Dermis lymphatic vessel endothelial cell (primary cell): ENCODE data around the gene RBM3. TPM values are rescaled to one million over a fixed set of nuclear protein-coding genes. Genes with fewer than 3 reads are reported as not detected.

Experiments
- total RNA-seq: library from RNA; depleted of rRNA; stranded (reverse); fragments of >200 nt; gene quantifications from 2 replicates; pipeline ENCODE4 v1.2.1, GENCODE V29; 2014

The RBM3 gene
- 387 and 390 TPM in 2 replicates for total RNA-seq

DNA sequence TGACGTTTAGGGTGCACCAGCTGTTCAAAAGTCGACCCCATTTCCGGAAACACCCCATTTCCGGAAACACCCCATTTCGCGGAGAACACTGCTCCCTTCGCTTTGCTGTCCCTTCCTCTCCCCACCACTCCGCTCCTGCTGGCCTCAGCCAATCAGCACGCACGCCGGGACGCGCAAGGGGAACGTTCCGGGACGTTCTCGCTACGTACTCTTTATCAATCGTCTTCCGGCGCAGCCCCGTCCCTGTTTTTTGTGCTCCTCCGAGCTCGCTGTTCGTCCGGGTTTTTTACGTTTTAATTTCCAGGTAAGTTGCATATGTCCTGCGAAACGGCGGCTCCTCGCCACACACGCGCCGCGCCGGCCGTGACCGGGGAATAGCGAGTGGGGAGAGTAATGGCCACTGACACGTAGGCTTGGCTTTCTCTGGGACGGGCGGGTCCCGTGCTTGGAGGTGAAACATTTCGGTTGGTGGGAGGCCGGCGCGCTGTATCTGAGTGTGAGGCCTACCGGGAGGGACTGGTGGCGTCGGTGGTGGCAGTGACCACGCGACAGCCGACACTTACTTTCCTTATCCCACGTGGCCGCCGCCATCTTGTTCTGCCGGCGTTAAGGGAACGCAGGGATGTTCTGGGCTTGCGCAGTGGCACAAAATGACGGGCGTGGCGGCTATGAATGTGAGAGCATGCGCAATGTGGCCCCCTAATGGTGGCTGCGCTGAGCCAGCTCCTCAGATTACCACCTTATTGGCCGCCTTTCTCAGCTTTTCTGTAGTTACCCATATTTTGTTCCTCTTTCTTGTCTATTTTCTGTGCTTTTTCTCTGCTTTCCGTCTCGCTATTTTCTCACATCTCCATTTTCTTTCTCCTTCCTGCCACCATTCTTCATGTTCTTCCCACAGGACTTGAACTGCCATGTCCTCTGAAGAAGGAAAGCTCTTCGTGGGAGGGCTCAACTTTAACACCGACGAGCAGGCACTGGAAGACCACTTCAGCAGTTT, at the start of gene RBM3:
TSS of gene RBM3 (plus strand) at position 215 of the 997 bp plus-strand sequence. CDS start at position 912, 697 bp downstream.

DNA sequence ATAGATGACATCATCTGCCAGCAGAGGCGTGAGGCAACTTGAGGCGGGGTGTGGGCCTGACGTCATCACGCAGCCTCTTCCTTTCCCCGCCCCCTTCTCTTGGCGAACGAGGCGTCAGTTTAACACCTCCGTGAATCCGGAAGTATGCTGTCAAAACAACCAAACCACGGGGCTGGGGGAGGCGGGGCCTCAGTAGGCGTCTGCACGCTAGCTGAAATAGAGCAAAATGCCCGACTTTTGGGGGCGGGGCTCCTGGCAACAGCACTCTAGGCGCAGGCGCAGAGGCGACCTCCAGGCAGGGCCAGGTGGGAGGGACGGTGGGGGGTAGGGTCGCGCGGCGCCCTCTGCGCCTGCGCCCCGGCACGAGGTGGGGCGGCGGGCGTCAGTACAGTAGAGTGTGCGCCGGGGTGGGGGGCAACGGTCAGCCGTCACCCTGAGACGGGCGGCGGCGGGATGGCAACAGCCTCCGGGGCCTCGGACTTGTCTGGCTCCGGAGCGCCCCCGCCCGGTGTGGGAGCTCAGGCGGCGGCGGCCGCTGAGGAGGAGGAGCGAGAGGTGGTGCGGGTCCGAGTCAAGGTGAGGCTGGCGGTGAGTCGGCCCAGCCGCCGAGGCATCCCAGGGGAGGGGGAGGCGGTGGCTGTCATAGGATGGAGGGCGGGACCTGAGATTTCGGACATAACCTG, 34.8 kb upstream of the RBM3 start, which contains the start of gene TBC1D25:
TSS of gene TBC1D25 (plus strand) at position 370 of the 683 bp plus-strand sequence. CDS start at position 454, 84 bp downstream.

DNA sequence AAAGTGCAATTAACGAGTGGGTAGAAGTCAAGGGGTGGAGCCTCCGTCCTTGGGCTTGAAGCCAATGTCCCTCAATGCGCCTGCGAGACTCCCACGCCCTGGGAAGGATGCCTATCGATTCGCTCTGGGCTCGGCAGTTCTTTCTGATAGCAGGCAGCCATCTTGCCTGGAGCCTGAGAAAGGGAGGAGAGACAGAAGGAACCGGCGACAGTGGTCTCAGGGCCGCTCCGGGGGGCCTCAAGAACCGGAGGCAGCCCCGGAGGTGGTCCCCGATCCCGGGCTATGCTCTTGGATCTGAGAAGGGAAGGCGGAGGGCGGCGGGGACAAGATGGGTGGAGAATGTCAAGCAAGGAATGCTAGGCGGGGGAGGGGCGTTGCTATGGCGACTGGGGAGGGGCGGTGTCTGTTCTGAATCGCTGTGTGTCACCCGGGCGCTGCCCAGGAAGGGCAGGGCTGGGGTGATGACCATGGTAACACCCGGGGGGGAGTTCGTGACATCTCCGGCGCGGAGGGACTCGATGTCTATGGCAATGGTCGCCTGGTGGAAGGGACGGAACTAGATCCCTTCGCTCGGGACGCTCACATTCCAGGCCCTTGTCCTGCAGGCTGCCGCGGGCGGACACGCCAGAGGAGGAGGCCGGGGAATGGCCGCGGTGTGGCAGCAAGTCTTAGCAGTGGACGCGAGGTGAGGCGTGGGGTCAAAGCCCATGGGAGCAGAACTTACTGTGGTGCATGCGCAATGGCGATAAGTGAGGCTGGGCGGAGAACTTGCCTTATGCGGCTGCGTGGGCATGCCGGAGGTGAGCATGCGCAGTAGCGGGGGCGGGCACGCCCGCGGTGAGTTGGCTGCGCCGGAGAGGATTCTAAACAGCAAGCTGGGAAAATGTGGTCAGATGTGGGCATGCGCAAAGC, 23.3 kb downstream of the RBM3 start, which contains the start of gene WDR13:
TSS of gene WDR13 (plus strand) at position 140 of the 912 bp plus-strand sequence. CDS start at position 645, 505 bp downstream.

Other genes starting within 250 kb of the RBM3 start
- gene SSX3, start 217.8 kb upstream of the RBM3 start, total RNA-seq: not detected in 2 replicates
- gene SSX4, start 190.9 kb upstream of the RBM3 start, total RNA-seq: not detected in 2 replicates
- gene SSX4B, start 162.5 kb upstream of the RBM3 start, total RNA-seq: not detected in 2 replicates
- 1.0 and 3.9 TPM in 2 replicates for gene SLC38A5, start 104.2 kb upstream of the RBM3 start, total RNA-seq
- gene FTSJ1, start 98.3 kb upstream of the RBM3 start, total RNA-seq: 30.3 and 33.3 TPM in 2 replicates
- 4.6 and 6.1 TPM in 2 replicates for gene PORCN, start 65.5 kb upstream of the RBM3 start, total RNA-seq
- 61.4 and 66.3 TPM in 2 replicates for gene EBP, start 52.7 kb upstream of the RBM3 start, total RNA-seq
- gene TBC1D25, start 34.8 kb upstream of the RBM3 start, total RNA-seq: 6.2 and 8.0 TPM in 2 replicates
- gene WDR13, start 23.0 kb downstream of the RBM3 start, total RNA-seq: 98.9 and 107 TPM in 2 replicates
- not detected in 2 replicates for gene WAS, start 109.3 kb downstream of the RBM3 start, total RNA-seq
- 2.7 and 3.1 TPM in 2 replicates for gene SUV39H1, start 122.2 kb downstream of the RBM3 start, total RNA-seq
- gene GLOD5, start 187.3 kb downstream of the RBM3 start, total RNA-seq: not detected in 2 replicates
- not detected in 2 replicates for gene GATA1, start 212.1 kb downstream of the RBM3 start, total RNA-seq
- gene HDAC6, start 227.6 kb downstream of the RBM3 start, total RNA-seq: 21.7 and 25.2 TPM in 2 replicates